OCI-LY7 (cell line): ENCODE measurements around the gene ENGASE. TPM values are rescaled to one million over a fixed set of nuclear protein-coding genes. Genes with fewer than 3 reads are reported as not detected.

ENCODE experiments used
- BruUV-seq: library from RNA; stranded (reverse); fragments of 400-500 nt; replicated peaks from 2 replicates; lab custom pipeline; 2021; lab: Mats Ljungman, UMichigan
- CTCF ChIA-PET: fragments of 300-600 bp; sonication (Branson Sonifier 250); formaldehyde crosslinking; loops from one replicate; lab custom pipeline; 2022; ENCODE audit warnings: antibody characterized with exemption; ENCODE audit not compliant: unreplicated experiment; lab: Charles Lee
- POLR2A ChIA-PET: fragments of 300-600 bp; sonication (Branson Sonifier 250); formaldehyde crosslinking; loops from one replicate; lab custom pipeline; 2022; ENCODE audit warnings: antibody characterized with exemption; lab: Charles Lee
- DNase-seq: peaks from one replicate; pipeline ENCODE4 v3.0.0-alpha.2; 2015; ENCODE audit warnings: low spot score
- H2AFZ ChIP-seq: fragments of 200-600 bp; sonication (generic), shearing (Covaris generic); 2 replicates; pipeline ENCODE4 v1.6.1; 2014; ENCODE audit warnings: mild to moderate bottlenecking, antibody characterized with exemption, low read length, moderate library complexity
- H3K27ac ChIP-seq: fragments of 200-600 bp; sonication (generic); 2 replicates; pipeline ENCODE4 v1.5.1; 2014; ENCODE audit warnings: mixed run types, low read depth, mild to moderate bottlenecking, moderate library complexity, low read length, inconsistent platforms; ENCODE audit not compliant: poor library complexity, severe bottlenecking
- H3K36me3 ChIP-seq: fragments of 200-600 bp; sonication (generic); 2 replicates; pipeline ENCODE4 v1.6.1; 2014; ENCODE audit warnings: mild to moderate bottlenecking, antibody characterized with exemption, low read length, moderate library complexity, mixed read lengths; ENCODE audit not compliant: insufficient read depth
- H3K4me1 ChIP-seq: fragments of 200-600 bp; sonication (generic); 2 replicates; pipeline ENCODE4 v1.5.1; 2014; ENCODE audit warnings: mild to moderate bottlenecking, low read length; ENCODE audit not compliant: insufficient read depth, poor library complexity, severe bottlenecking
- H3K4me2 ChIP-seq: fragments of 200-600 bp; sonication (generic); 2 replicates; pipeline ENCODE4 v1.6.1; 2014; ENCODE audit warnings: mild to moderate bottlenecking, low read length
- H3K4me3 ChIP-seq: fragments of 200-600 bp; sonication (generic); 2 replicates; pipeline ENCODE4 v1.5.1; 2014; ENCODE audit warnings: mild to moderate bottlenecking, low read depth, low read length; ENCODE audit not compliant: poor library complexity, severe bottlenecking
- H3K79me2 ChIP-seq: fragments of 200-600 bp; sonication (generic); 2 replicates; pipeline ENCODE4 v1.6.1; 2016; ENCODE audit warnings: low read depth, mild to moderate bottlenecking, low read length, moderate library complexity, mixed read lengths; ENCODE audit not compliant: insufficient read depth
- H3K9me2 ChIP-seq: fragments of 200-600 bp; sonication (generic); 2 replicates; pipeline ENCODE4 v1.6.1; 2016; ENCODE audit warnings: mild to moderate bottlenecking, low read length, mixed read lengths; ENCODE audit not compliant: insufficient read depth
- H3K9me3 ChIP-seq: fragments of 200-600 bp; sonication (generic); 2 replicates; pipeline ENCODE4 v1.6.1; 2014; ENCODE audit warnings: mild to moderate bottlenecking, mixed run types, low read length, mixed read lengths
- H4K20me1 ChIP-seq: fragments of 200-600 bp; sonication (generic); 2 replicates; pipeline ENCODE4 v1.6.1; 2014; ENCODE audit warnings: mild to moderate bottlenecking, antibody characterized with exemption, low read length, moderate library complexity, mixed read lengths; ENCODE audit not compliant: insufficient read depth
- CTCF ChIP-seq: fragments of 200-600 bp; sonication (generic); conservative IDR thresholded peaks from 2 replicates; pipeline ENCODE4 v1.5.1; 2014; ENCODE audit warnings: mild to moderate bottlenecking, antibody characterized with exemption, low read length, moderate library complexity, mixed read lengths
- EZH2phosphoT487 ChIP-seq: fragments of 200-600 bp; sonication (generic); IDR thresholded peaks from 2 replicates; pipeline ENCODE4 v1.6.1; 2018; ENCODE audit warnings: low read depth, borderline replicate concordance, mild to moderate bottlenecking, mixed run types, antibody characterized with exemption, low read length, moderate library complexity, mixed read lengths
- intact Hi-C: fragments of 100-400 bp; cut with micrococcal nuclease; formaldehyde crosslinking; loops from one replicate; pipeline ENCODE4 v1.10.0; 2022; ENCODE audit not compliant: unreplicated experiment
- total RNA-seq, 2 experiments: library from RNA; depleted of rRNA in 1 of 2; stranded (reverse); fragments of >200 nt in 1 of 2; shearing (Covaris generic) in 1 of 2; gene quantifications; 2 replicates each; pipeline ENCODE4 v1.2.3, GENCODE V29; 2014 to 2022

Gene ENGASE
- total RNA-seq, 2 experiments from 2014 or later = 8.4 to 35.1 TPM

- Histone ChIP-seq H3K79me2 (no peaks in the 10 kb centered on the region), H3K4me2 (no peak overlapping the region), H3K36me3 (no peaks in the 10 kb centered on the region), H4K20me1 (no peaks in the 10 kb centered on the region), H3K9me3 (no peaks in the 10 kb centered on the region), H3K4me3 (no peak overlapping the region), H3K4me1 (no peaks in the 10 kb centered on the region), H2AFZ (no peak overlapping the region), H3K27ac (no peak overlapping the region), H3K9me2 (no peaks in the 10 kb centered on the region)
- ChIA-PET POLR2A (no interaction called here), CTCF (no interaction called here)
- no TSS peak for BruUV-seq
- no peak for TF ChIP-seq EZH2phosphoT487
- TF ChIP-seq CTCF = no peak
- no peak for DNase-seq
- intact Hi-C loops = no loop called here
These were observed 24.8 kb upstream of the ENGASE start for GRCh38 chr17:79049821-79050220.

DNA sequence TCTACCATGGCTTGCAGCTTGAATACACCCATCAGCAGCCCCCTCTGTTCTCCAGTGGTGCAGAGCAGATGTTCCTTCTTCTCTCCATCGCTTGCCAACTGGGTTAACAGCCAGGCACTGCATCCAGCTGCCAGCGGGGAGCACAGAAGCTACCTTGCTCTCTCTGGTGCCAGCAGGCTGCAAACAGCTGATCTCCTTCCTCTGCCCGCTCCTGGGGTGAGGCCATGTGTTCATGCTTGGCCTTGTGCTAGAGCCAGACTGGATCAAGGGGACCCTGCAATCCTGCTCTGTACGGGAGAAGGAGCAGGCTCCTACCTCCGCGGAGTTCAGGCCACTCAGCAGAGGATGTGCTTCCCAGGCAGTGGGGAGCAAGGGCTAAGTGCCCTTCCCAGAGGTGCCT lies 24.1 kb upstream of the ENGASE start:
- H3K9me2 ChIP-seq = no peaks in the 10 kb centered on the region
- no peaks in the 10 kb centered on the region for H3K4me1 ChIP-seq
- no peaks in the 10 kb centered on the region for H3K36me3 ChIP-seq
- no peaks in the 10 kb centered on the region for H3K79me2 ChIP-seq
- no peaks in the 10 kb centered on the region for H4K20me1 ChIP-seq
- H3K9me3 ChIP-seq = no peaks in the 10 kb centered on the region
- intact Hi-C loops = no loop called here
- ChIA-PET POLR2A (no interaction called here), CTCF (no interaction called here)
- no peak overlapping the region for H3K27ac ChIP-seq
- no peak for DNase-seq
- no peak overlapping the region for H3K4me2 ChIP-seq
- TF ChIP-seq EZH2phosphoT487 (no peak), CTCF (no peak)
- BruUV-seq = no TSS peak
- no peak overlapping the region for H3K4me3 ChIP-seq
- no peak overlapping the region for H2AFZ ChIP-seq

- H3K4me3 ChIP-seq = no peak overlapping the region
- TF ChIP-seq EZH2phosphoT487 (no peak), CTCF (no peak)
- H3K79me2 ChIP-seq = no peaks in the 10 kb centered on the region
- H4K20me1 ChIP-seq = no peaks in the 10 kb centered on the region
- intact Hi-C loops = no loop called here
- no peak overlapping the region for H3K4me2 ChIP-seq
- ChIA-PET POLR2A (interaction anchor here (0.5 kb wide), 1 partner anchor 8 kb away, joined by 5 read pairs; no protein-coding TSS in a partner anchor), CTCF (no interaction called here)
- no peak overlapping the region for H2AFZ ChIP-seq
- BruUV-seq = no TSS peak
- H3K4me1 ChIP-seq = no peaks in the 10 kb centered on the region
- H3K36me3 ChIP-seq = no peaks in the 10 kb centered on the region
- no peak overlapping the region for H3K27ac ChIP-seq
- DNase-seq = no peak
- no peaks in the 10 kb centered on the region for H3K9me2 ChIP-seq
- H3K9me3 ChIP-seq = no peaks in the 10 kb centered on the region
These were observed 23.3 kb upstream of the ENGASE start for GRCh38 chr17:79051306-79051705.
